ENCODE data around the gene ALKBH8.
"Not testable (repeated sequence)": the region's sequence is repeated elsewhere in the genome, so short reads cannot be mapped to it uniquely, and the experiment has no call there.

- TF ChIP-seq ZFP30 (CRISPR knock-in tag; IDR thresholded peaks at IDR 0.05), result not testable (repeated sequence)
- TF ChIP-seq, protein P1, sequence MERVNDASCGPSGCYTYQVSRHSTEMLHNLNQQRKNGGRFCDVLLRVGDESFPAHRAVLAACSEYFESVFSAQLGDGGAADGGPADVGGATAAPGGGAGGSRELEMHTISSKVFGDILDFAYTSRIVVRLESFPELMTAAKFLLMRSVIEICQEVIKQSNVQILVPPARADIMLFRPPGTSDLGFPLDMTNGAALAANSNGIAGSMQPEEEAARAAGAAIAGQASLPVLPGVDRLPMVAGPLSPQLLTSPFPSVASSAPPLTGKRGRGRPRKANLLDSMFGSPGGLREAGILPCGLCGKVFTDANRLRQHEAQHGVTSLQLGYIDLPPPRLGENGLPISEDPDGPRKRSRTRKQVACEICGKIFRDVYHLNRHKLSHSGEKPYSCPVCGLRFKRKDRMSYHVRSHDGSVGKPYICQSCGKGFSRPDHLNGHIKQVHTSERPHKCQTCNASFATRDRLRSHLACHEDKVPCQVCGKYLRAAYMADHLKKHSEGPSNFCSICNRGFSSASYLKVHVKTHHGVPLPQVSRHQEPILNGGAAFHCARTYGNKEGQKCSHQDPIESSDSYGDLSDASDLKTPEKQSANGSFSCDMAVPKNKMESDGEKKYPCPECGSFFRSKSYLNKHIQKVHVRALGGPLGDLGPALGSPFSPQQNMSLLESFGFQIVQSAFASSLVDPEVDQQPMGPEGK (CRISPR knock-in tag; IDR thresholded peaks at IDR 0.05; ENCODE audit: borderline replicate concordance), result not testable (repeated sequence)
Observed at GRCh38 chr11:107537155-107537554, 28.4 kb downstream of the ALKBH8 start.
